Activated CD4-positive, alpha-beta T cell treated with anti-CD3 and anti-CD28 coated beads, Interleukin-2, amount 50 U/mL, for 24 hours (primary cell): ENCODE measurements around the gene SOX8.
"Not testable (repeated sequence)": the region's sequence is repeated elsewhere in the genome, so short reads cannot be mapped to it uniquely, and the experiment has no call there.

Experiments
- DNase-seq, 2 donors: peaks; one replicate each; pipeline ENCODE4 v3.0.0-alpha.2; 2020; ENCODE audit warnings: low read depth in 1 of 2, low spot score in 1 of 2

SOX8 gene

GRCh38 chr16:953818-954217 is 27.8 kb upstream of the SOX8 start:
- not testable (repeated sequence) for DNase-seq

GRCh38 chr16:955766-956165 is 25.8 kb upstream of the SOX8 start:
- DNase-seq = not testable (repeated sequence)

GRCh38 chr16:959232-960040 is 22.1 kb upstream of the SOX8 start:
- DNase-seq = no peak

GRCh38 chr16:962366-962765 is 19.2 kb upstream of the SOX8 start:
- no peak for DNase-seq

GRCh38 chr16:962901-963814 is 18.4 kb upstream of the SOX8 start:
- DNase-seq = no peak

- DNase-seq = no peak
Observed at GRCh38 chr16:963913-964312, 17.7 kb upstream of the SOX8 start.

- peak; percentile 52 to 55 for DNase-seq
Observed at GRCh38 chr16:964356-965035, 17.1 kb upstream of the SOX8 start.

GRCh38 chr16:965036-965395 is 16.6 kb upstream of the SOX8 start:
- no peak for DNase-seq

- no peak for DNase-seq
Observed at GRCh38 chr16:965487-965886, 16.1 kb upstream of the SOX8 start.

GRCh38 chr16:966035-966434 is 15.5 kb upstream of the SOX8 start:
- no peak for DNase-seq

GRCh38 chr16:966505-966904 is 15.1 kb upstream of the SOX8 start:
- DNase-seq = no peak

GRCh38 chr16:967077-967541 is 14.5 kb upstream of the SOX8 start:
- no peak for DNase-seq

- no peak for DNase-seq
Observed at GRCh38 chr16:967546-968295, 13.8 kb upstream of the SOX8 start.

GRCh38 chr16:968620-969019 is 12.9 kb upstream of the SOX8 start:
- DNase-seq = no peak

GRCh38 chr16:969508-970385 is 11.8 kb upstream of the SOX8 start:
- DNase-seq = no peak

GRCh38 chr16:970386-970765 is 11.2 kb upstream of the SOX8 start:
- DNase-seq = no peak

- DNase-seq = peak; percentile 92 to 96
Observed at GRCh38 chr16:970766-971581, 10.6 kb upstream of the SOX8 start, which contains the start of gene LMF1. Gene LMF1 (minus strand): TSS chr16:970984. CDS start chr16:970980, 4 bp downstream.

GRCh38 chr16:971582-971905 is 10.0 kb upstream of the SOX8 start:
- DNase-seq = no peak

GRCh38 chr16:971981-972315 is 9.6 kb upstream of the SOX8 start:
- DNase-seq = no peak
